ENCODE measurements around the gene SLC7A5.
A peak's percentile ranks its signal among the peaks of the same experiment; 100 is the strongest.
"Not testable (repeated sequence)": the region's sequence is repeated elsewhere in the genome, so short reads cannot be mapped to it uniquely, and the experiment has no call there.

Gene SLC7A5

DNA sequence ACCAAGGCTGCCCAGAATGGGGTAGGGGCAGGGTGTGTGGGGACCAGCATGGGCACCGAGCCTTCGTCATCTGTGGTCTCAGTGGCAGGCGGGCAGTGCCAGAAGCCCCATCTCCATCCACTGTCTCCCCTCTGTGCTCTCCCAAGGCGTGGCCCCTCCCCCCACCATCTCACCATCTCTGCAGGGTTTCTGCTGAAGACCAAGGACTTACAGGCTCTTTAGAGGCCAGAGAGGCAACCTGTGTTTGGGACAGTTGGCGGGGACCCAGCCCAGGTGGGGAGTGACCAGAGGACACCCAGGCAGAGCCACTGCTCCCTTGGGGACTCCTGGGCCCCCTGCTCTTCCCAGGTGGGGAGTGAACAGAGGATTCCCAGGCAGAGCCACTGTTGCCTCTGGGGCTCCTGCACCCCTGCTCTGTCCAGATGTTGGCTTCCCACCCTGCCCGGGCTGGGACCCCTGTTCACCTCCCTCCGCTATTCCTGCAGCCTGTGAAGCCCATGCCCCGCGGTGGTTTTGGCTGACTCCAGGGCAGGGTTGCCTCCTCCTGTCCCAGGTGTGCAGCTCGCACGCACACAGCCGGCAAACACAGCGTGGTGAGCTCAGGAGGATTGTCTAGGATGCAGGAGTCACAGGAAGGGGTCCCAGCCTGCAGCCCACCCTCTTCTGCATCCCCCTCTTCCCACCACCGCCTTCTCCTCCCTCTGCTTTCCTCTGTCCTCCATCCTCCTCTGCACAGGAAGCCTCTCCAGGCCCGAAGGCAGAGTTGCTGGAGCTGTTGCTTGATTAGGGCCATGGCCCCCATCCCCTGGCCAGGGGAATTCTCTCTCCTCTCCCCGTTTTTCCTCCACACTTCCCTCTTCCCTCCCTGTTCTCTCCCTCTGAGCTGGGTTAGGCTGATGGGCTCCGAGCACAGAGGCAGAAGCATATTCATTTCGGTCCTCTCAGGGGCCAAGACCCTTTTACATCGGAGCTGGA is 45.0 kb downstream of the SLC7A5 start:
- DNase-seq (ENCODE audit: low spot score) (no peak), FAIRE-seq (no peak)

DNA sequence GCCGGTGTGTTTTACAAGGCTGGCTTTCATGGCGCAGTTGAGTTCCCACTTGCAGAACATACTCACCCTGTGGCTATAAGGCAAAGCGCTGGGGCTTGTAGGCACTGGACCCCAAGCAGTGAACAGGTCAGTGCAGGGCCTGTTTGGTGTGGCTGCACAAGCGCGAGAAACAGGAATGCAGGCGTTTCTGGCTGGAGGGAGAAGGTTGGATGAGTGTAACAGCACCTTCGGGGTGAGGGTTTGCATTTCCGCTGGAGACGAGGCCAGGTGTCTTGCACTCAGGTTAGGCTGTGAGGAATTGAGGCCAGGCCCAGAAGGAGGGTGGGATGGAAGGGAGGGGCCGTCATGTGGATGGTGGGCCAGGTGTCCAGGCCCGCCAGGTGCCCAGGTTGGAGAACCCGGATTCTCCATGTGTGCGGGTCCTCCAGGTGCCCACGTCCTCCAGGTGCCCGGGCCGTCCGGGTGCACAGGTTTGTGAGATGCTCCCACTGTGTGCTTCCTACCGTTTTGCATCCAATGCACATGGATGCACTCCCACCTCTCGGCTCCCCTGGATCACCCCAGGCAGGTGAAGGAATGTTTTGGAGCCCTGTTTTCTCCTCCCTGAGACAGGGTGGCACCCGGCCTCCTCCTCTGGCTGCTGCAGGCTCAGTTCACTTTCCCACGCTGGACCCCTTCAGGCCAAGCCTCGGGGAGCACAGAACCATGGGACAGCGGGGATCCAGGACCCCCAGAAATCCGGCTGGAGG is 46.0 kb downstream of the SLC7A5 start:
- no peak for FAIRE-seq
- DNase-seq (ENCODE audit: low spot score): no peak

DNA sequence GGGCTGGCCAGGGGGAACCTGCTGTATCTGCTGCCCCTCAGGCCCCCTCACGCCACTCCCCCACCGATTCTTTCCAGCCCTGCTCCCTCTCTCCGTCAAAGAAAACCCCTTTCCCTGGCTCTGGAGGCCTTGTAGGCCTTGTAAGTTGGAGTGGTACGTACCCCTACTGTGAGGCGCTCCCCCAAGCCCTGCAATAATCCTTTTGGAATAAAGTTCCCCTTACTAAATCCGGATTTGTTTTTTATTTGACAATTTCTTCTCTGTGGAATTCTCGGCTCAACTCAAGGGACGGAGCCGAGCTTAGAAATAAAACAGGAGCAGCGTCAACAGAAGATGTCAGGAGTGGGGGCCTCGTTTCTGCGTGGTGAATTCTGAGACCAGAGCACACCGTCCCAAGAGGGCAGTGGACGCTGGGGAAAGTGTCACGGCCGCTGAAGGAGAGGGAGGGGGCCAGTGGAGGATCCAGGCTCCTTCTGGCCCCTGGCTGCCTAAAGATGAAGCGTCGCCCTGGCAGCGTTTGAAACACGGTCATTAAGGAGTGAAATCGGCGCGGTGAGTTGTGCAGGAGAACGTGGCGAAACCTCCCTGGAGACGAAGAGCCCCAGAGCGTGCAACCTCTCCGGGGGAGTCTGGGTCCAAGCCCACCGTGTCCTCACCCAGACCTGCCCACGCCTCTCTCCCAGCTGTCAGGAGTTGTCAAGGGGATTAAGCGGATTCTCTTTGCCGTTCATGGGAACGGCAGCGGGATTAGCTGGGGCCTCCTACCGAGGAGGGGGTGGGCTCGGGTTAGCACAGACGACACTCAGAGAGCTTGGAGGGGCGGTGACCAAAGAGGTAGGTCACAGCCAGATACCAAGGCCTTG is 47.0 kb downstream of the SLC7A5 start:
- FAIRE-seq (no peak), DNase-seq (ENCODE audit: low spot score) (no peak)

DNA sequence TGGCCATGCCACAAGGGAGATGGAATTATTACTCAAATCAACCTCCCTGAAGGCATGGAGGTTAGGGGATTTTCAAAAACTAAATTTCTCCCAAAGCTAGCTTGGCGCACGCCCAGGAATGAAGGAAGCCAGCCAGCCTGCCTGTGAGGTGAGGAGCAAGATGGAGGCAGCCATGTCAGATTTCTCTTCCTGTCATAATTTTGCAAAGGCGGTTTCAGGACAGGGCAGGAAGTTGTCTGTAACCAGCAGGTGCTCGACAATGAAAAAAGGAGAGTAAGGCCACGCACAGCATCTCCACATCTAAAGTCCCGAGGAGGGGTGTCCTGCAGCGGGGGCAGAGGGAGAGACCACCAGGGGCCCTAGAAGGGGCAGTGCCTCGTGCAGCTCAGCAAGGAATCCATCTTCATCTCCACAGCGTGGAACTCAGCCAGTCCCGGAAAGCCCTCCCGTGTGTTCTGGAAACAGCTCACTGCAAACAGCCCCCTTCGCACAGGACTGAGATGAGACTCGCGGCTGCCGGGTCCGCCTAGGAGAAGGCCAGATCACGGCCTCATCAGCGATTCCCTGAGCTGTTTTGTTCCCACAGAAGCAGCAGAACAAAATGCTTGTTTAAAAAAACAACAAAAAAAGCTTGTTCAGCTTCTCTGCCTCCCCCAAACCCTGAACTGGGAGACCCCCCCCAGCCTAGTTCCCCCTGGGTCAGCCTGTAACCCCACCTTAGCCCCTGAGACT is 47.8 kb downstream of the SLC7A5 start:
- no peak for DNase-seq (ENCODE audit: low spot score)
- FAIRE-seq: no peak

DNA sequence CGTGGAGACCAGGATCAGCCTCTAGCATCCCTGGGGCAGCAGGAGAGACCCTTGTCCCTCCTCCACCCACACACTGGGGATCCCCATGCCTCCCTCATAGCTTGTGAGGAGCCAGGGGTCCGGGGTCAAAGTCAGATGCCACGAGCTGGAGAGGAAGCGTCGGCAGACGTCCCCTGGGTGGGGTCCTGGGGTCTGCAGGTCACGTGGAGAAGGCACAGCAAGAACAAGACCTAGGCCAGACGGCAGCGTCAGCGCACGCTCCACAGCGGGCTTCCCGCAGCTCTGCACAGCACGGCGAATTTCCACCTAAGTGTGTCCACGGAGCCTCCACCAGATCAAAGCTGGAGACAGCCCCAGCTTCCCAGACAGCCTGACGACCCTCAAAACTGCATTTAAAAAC is 49.3 kb downstream of the SLC7A5 start:
- no peak for DNase-seq (ENCODE audit: low spot score)
- no peak for FAIRE-seq

DNA sequence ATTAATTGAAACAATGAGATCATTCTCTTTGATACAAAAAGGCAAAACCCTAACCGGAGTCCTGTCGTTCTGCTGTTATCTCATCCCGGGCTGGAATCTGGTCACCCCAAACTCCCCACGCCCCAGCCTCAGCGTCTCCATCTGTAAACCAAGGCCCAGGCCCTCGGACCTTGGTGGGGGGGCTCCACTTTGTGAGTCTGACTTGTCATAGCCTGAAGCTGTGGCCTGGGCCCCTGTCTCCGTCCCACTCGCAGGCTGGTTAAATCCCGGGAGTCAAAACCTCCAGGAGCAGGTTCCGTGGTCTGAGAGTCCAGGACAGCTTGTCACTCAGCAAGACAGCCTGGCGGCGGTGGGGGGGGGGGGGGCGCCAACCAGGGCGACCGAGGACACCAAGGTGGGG is 50.0 kb downstream of the SLC7A5 start:
- DNase-seq (ENCODE audit: low spot score) (no peak), FAIRE-seq (no peak)

DNA sequence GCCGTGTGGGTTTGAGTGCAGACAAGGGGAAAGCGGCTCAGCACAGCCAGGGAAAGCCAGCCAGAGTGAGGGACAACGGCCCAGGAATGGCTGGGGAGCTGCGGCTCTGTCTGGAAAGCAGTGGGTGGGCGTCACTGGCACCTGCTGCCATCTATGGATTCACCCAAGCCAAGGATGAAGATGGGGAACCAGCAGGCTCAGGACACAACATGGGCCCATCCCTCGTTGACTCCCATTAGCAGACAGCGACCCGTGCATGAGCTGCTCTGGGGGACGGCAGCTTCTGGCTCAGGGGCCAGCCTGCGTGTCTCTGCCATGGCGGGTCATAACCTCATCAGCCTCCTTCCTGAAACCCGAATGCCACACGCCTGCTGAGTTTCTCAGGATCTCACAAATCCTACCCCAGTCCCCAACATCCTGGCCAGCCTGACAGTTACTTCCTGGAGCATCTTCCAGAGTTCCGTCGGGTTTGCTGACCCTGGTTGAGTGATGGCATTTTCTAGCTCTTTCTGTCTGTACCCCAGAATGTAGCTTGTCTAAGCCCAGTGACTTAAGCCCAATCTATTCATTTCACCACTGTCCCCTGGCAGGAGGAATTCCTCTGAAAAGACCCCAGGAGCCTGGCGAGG is 50.7 kb downstream of the SLC7A5 start:
- FAIRE-seq (no peak), DNase-seq (ENCODE audit: low spot score) (no peak)

DNA sequence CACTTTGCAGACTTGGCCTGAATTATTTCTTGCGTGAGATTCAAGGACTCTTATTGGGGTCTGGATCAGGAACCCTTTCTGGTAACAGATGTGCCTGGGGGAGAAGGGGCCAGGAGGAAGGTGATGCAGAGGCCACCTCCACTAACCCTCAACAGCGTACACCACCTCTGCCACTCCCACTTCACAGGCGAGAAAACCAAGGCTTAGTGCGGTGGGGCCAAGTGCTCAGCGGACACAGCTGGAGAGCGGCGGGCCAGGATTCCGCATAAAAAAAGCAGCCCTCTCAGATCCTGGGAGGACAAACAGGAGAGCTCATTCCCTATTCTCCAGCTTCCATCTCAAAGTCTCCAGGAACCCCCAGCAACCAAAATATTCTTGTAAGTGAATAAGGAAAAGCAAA is 51.4 kb downstream of the SLC7A5 start:
- no peak for DNase-seq (ENCODE audit: low spot score)
- FAIRE-seq: no peak

DNA sequence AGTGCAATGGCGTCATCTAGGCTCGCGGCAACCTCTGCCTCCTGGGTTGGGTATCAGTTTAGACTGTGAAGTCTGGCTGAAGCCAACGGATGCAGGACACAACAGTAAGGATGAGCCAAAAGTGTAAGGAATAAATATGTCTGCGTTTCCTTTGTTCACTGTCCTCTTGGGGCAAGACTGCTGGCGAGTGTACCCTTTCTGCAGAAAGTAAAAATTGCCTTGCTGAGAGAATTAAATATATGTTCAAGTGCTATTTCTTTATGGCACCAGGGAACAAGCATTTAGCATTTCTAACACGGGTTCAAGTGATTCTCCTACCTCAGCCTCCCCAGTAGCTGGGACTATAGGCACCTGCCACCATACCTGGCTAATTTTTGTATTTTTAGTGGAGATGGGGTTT is 51.9 kb downstream of the SLC7A5 start:
- FAIRE-seq; DNase-seq (ENCODE audit: low spot score): not testable (repeated sequence)

DNA sequence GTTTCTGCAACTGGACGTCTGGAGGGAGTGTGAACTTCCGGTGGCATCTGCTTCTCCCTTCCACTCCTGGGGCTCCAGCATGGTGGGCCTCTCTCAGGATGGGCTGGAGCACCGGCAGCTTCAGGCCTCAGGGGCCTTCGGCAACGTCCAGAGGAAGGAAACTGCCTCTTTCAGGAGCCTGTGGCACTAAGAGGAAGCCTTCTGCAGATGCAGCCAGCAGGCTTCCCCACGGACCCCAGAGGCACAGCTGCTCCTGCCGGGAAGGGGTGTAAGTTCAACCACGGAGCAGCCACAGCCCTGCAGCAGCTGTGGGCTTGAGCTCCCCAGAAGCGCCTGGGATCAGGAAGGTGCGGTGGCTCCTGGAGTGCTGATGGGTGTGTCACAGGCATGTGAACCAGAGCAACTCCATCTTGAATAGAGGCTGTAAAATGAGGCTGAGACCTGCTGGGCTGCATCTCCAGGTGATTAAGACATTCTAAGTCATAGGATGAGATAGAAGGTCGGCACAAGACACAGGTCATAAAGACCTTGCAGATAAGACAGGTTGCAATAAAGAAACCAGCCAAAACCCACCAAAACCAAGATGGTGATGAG is 52.7 kb downstream of the SLC7A5 start:
- FAIRE-seq (no peak), DNase-seq (ENCODE audit: low spot score) (no peak)

DNA sequence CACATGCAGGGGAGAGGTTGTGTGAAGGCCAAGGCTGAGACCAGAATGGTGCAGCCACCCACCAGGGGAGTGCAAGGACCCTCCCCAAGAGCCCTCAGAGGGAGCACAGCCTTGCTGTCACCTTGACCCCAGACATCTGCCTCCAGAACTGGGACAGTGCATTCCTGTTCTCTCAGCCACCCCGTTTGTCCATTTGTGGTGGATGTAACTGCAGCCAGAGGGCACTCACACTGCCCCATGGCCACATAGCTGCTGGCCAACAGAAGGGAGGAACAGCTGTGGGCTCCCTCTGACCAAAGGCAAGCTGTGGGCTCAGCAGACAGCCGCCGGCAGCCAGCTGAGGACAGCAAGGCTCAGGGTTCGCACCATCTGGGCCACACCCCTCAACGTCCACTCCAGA is 53.7 kb downstream of the SLC7A5 start:
- DNase-seq (ENCODE audit: low spot score) (no peak), FAIRE-seq (no peak)

DNA sequence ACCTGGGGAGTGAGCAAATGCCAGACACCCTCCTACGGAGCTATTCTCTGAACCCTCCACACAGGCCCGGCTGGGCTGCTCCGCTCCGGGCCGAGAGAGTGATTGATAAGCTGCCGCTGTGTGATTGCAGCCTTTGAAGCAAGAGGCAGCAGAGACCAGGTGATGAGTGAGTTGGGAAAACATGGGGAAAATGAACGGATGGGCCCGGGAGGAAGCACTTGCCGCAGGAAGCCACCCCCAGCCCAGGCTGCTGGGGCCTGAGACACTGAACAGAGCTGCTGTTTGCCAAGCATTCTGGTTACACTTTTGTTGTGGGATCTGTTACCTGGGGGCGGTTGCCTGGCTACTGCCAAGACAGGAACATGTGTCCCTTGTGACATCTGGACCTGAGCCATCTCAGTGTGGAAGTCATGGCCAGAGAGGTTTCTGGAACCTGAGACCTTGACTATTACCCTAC is 57.1 kb downstream of the SLC7A5 start:
- no peak for FAIRE-seq
- no peak for DNase-seq (ENCODE audit: low spot score)

DNA sequence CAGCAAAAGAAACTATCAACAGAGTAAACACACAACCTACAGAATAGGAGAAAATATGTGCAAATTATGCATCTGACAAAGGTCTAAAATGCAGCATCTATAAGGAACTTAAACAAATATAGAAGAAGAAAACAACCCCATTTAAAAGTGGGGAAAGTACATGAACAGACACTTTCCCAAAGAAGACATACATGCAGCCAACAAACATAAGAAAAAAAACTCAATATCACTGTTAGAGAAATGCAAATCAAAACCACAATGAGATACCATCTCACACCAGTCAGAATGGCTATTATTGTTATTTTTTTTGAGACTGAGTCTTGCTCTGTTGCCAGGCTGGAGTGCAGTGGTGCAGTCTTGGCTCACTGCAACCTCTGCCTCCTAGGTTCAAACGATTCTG is 57.9 kb downstream of the SLC7A5 start:
- FAIRE-seq; DNase-seq (ENCODE audit: low spot score): not testable (repeated sequence)

DNA sequence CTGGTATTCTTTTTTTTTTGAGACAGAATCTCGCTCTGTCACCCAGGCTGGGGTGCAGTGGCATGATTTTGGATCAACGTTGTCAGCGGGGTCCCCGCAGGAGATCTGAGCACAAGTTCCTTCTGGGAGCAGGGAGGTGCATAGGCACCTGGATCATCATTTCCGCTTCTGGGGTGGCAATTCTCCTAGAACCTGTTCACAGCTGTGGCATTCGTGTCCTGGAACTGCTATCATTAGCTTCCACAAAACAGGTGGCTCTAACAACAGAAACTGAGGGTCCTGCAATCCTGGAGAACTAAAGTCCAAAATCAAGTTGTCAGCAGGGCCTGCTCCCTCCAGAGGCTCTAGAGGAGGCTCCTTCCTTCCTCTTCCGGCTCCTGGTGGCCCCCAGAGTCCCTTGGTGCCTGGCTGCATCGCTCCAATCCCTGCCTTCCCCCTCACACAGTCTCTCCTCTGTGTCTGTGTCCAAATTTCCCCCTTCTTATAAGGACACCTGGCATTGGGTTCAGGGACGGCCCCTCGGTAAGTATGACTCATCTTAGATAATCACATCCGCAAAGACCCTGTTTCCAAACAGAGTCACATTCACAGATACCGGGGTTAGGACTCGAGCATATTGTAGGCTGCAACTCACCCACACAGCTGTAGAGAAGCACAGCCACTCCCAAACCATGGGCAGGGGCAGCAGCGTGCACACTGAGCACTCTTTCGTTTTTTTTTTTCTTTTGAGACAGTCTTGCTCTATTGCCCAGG is 60.0 kb downstream of the SLC7A5 start:
- no peak for FAIRE-seq
- no peak for DNase-seq (ENCODE audit: low spot score)

DNA sequence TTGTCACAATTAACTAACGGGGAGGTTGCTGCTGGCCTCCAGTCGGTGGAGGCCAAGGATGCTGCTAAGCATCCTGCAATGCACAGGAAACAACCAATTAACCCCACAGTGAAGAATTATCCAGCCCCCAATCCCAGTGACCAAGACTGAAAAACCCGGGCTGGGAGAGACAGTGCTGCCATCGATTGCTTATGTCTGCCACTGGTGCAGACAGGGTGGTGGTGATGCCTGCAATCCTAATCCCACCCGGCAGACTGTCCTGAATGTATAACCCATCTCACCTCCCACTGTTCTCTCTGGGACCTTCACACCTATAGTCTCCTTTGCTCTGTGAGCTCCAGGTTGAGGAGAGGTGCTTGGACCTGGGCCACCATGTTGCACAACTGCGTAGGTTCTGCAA is 61.2 kb downstream of the SLC7A5 start:
- DNase-seq (ENCODE audit: low spot score) (no peak), FAIRE-seq (no peak)

DNA sequence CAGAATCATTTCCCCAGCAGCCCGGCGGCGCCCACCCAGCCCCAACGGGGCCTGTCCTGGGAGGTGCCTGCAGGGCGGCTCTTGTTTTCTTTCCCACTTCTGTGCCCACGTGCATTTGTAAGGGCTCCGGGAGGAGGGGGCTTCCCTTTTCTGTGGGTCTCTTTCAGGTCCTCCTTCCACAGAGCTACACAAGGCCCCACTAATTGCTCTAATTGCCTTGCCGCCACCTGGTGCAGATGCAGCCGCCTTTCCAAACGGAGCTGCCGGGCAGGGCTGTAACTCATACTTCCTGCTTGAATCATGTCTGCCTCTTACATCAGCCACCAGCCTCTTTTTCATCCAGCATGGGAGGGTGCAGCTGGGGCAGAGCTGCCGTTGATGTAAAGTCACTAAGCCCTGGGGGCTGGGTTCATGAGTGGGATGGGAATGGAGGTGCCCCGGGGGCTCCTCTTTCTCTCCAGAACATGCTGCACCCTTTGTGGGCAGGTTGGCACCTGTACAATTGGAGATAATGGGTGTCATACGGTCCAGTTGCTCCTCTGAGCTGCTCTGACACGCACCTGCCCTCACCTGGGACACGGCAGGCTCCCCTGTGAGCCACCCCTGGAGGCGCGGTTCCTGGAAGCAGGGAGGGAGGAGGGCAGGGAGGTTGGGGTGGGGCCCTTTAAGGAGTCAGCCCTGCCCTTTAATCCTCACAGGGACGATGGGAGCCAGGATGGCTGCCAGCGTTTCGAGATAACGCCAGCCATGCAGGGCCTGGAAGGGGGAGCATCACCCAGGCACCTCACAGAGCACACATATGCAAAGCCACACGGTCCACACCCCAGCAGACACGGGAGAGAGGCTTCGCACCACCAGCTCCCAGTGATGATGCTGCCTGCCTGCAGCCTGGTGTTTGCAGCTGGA is 62.4 kb downstream of the SLC7A5 start:
- FAIRE-seq: no peak
- DNase-seq (ENCODE audit: low spot score): peak; percentile 60

DNA sequence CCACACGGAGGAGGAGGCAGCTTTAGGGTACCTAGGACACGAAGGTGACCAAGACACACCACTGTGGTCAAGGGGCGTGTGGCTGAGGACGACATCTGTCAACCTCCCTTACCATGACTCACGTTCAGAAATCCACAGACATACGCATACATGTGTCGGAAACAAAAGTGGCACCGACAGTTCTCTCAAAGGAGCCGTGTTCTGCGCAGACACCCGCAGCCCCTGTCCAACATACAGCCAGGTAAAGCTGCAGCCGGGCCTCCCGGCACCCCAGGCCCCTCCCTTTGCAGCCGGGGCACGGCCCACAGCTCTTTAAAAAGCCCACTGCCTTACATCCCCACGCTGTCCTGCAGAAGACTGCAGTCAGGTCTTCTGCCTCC is 63.1 kb downstream of the SLC7A5 start:
- FAIRE-seq (no peak), DNase-seq (ENCODE audit: low spot score) (peak; percentile 54)

DNA sequence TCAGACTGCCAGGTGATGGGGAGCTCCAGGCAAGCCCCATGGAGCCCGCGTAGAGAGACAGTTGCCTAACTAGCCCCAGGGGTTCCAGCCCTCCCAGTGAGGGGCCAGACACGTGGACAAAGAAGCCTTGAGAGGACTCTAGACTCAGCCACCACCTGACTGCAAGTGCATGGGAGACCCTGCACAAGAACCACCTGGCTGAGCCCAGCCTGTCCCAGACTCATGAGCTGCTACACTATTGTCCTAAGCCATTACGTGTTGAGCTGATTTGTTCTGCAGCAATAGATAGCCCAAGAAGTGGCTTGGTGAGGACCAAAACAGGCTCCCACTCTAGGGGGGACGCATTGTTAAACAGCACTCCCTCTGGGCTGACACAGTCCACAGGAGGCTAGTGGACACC is 65.9 kb downstream of the SLC7A5 start:
- no peak for DNase-seq (ENCODE audit: low spot score)
- FAIRE-seq: no peak
